Fibroblast of the aortic adventitia (primary cell): ENCODE data around the gene HEMK1. TPM values are rescaled to one million over a fixed set of nuclear protein-coding genes. Genes with fewer than 3 reads are reported as not detected.
A peak's percentile ranks its signal among the peaks of the same experiment; 100 is the strongest.

Experiments
- DNase-seq: peaks from one replicate; pipeline ENCODE4 v3.0.0-alpha.2; 2010; ENCODE audit warnings: low read depth
- H3K4me3 ChIP-seq: 2 replicates; pipeline ENCODE4 v1.5.1; 2011; ENCODE audit warnings: low read depth, mild to moderate bottlenecking, control low read depth, low read length, moderate library complexity
- total RNA-seq: library from RNA; depleted of rRNA; stranded (reverse); fragments of >200 nt; gene quantifications from 2 replicates; pipeline ENCODE4 v1.2.3, GENCODE V29; 2012; ENCODE audit warnings: low replicate concordance
- TF ChIP-seq, protein P1 (sequence below): IDR thresholded peaks from 2 replicates; pipeline ENCODE4 v1.5.1; 2011; ENCODE audit warnings: mild to moderate bottlenecking, low read length, control low read depth, inconsistent platforms; ENCODE audit not compliant: insufficient read depth

Gene HEMK1
- total RNA-seq, 1 donor = 14.4 TPM

DNA sequence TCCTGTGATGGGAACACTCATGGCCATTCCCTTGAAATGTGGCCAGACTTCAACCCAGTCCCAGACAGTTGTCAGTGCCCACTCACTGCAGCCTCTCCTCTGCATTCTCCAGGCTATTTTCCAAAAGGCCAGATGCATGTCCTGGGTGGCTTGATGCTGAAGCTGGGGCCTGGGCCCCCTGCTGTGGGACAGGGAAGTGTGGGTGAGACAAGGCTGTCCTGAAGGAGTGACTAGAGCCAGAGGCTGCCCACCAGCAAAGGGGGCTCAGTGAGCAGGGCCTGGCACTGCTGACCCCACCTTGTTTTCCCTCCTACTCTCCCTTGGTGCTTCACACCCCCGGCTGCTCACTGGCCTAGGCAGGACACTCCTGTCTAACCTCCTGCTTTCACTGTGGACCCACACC lies 30.4 kb downstream of the HEMK1 start:
- no peak overlapping the region for H3K4me3 ChIP-seq
- no peak for DNase-seq
- TF ChIP-seq, protein P1, sequence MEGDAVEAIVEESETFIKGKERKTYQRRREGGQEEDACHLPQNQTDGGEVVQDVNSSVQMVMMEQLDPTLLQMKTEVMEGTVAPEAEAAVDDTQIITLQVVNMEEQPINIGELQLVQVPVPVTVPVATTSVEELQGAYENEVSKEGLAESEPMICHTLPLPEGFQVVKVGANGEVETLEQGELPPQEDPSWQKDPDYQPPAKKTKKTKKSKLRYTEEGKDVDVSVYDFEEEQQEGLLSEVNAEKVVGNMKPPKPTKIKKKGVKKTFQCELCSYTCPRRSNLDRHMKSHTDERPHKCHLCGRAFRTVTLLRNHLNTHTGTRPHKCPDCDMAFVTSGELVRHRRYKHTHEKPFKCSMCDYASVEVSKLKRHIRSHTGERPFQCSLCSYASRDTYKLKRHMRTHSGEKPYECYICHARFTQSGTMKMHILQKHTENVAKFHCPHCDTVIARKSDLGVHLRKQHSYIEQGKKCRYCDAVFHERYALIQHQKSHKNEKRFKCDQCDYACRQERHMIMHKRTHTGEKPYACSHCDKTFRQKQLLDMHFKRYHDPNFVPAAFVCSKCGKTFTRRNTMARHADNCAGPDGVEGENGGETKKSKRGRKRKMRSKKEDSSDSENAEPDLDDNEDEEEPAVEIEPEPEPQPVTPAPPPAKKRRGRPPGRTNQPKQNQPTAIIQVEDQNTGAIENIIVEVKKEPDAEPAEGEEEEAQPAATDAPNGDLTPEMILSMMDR = no peak

DNA sequence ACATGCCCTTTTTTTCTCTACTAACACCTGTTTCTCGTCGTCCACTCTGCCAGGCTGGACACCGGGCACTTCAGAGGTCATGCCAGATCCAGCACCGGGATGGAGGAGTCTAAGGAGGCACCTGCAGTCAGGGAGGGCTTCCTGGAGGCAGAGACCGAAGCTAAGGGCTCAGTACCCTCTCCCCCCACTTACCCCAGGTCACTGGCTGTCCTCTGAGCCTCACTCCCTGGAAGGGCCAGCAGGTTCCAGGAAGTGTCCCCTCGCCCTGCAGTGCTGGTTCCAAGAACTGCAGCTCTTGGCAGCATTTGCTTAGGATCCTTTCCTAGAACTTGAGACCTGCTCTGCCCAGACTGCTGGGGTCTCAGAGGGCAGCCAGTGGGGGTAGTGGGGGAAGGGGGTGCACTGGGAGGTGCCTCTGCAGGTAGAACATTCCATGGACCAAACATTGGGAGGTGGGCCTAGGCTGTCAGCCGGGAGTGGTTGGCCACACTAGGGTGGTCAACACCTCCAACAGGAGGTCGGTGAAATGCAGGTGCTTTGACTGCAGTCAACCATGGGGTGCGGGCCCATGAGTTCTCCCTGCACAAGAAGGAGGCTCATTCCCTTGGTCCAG lies 30.9 kb downstream of the HEMK1 start:
- TF ChIP-seq, protein P1 = no peak
- no peak for DNase-seq
- no peak overlapping the region for H3K4me3 ChIP-seq

DNA sequence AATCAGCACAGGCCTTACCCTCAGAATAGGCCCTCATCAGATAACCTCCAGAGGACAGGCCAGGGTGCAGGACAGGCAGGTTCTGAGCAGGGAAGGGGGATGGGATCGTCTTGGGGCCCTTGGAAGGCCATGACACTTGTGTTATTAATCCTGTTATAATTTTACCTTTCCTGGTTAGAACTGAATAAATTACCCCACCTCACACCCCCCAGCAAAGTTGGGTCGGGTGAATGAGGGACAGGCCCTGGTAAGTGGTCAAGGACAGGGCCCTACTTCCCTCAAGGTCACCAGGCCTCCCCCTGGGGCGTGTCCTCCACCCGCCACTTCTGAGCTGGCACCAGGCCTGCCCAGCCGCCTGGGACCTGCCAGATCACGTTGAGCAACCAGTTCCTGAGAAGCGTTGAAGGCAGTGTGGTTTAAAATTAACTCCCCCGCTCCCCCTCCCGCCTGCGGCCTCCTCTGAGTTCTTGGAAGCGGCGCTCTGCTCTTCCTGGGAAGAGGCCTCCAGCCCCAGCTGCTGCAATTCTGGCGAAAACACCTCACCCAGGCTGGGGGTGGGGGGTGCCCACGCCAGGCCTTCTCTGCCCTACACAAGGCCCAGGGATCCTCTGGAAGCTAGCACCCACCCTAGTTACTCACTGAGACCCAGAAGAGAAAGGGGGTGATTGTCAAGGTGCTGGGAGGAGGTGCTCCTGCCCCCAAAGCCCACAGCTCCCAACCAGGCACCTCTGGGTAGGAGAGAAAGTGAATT lies 31.7 kb downstream of the HEMK1 start:
- TF ChIP-seq, protein P1 = no peak
- peak; percentile 97 for DNase-seq
- peak overlapping the region; percentile 7 for H3K4me3 ChIP-seq

DNA sequence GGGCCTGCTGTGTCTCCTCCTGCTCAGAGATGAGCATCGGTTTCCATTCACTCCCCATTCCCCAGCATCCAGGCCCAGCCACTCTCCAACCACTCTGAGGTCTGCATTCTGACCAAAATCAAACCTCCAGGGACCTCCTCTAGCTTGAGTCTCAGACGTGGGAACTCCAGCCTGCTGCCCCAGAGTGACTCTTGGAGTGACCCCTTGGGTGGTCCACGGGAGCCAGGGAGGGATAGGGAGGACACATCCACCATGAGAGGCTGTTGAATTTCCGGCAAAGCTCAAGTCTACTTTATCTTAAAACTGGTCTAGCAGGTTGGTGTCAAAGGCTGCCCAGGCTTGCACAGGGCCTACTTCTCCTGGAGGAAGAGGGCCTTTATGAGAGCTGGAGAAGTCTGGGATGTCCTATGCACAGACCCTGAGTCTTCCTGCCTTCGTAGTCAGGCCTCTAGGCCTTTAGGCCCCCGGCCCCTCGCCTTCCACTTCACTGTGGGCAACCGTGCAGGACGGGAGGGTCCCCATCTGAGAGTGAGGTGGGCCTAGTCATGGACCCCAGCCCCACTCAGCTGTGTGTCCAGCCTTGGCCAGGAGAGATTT lies 33.4 kb downstream of the HEMK1 start:
- no peak for DNase-seq
- no peak overlapping the region for H3K4me3 ChIP-seq
- TF ChIP-seq, protein P1 = no peak

DNA sequence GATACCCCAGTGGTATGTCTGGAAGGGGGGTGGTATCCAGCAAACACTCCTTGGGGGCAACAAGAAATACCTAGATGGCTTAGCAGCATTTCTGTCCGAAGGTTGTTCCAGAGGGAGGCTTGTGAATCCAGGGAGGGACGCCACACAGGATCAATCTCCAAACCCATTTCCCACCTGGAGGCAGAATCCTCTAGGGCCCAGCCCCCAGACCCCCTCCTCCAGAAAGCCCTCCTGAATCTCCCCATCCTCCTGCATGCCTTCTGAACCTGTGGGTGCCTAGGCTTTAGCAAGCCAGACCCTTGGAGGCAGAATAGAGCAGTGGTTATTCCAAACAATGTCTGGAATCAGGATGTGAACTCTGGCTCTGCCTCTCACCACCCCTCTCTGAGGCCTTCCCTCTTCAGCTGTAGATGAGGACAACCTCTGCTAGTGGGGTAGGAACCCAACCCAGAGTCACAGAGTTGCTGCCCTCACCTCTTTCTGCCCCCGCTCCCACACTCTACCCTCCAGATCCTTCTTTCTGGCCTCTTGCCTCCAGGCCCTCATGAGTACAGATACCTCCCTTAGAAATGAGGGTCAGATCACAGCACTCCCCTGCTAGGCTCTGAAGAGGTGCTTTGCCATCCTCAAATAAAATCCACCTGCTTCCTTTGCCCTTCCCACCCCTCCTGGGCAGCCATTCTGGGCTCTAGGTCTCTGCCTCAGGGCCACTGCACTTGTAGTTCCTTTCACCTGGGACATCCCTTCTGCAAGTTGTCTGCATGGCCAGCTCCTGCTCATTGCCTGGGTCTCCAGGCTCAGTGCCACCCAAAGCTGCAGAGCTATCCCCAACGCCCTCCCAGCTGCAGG lies 34.2 kb downstream of the HEMK1 start:
- no peak for DNase-seq
- H3K4me3 ChIP-seq = no peak overlapping the region
- TF ChIP-seq, protein P1 = no peak

DNA sequence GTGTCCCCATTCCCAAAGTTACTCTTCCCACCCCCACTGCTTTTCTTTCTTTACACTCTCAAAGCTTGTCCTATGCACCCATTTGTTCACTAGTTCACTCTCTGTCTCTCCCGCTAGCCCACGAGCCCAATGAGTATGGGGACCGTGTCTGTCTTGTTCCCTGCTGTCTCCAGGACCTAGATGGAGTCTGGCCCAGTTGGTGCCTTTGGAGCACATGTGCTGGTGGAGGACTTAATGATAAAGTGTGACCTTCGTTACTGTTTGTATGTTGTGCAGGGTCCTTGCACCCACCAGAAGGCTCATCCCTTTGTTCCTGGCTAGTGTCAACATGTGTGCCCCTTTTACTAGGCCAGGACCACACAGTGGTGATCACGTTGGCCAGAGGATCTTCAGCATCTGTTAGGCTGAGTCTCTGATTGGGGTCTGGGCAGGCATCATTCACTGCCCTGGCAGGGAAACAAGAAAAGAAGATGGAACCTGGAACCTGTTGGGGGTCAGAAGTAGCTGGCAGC lies 34.8 kb downstream of the HEMK1 start:
- no peak overlapping the region for H3K4me3 ChIP-seq
- TF ChIP-seq, protein P1 = no peak
- no peak for DNase-seq
